Middle frontal gyrus (tissue), 1 donor: Measurements from ENCODE around the gene SH3RF3.

Experiments
- DNase-seq: peaks from one replicate; pipeline ENCODE4 v3.0.0-alpha.2; 2015; ENCODE audit warnings: low spot score; ENCODE audit errors: extremely low spot score

Gene SH3RF3

GRCh38 chr2:109514857-109515256 lies 385.9 kb downstream of the SH3RF3 start:
- no peak for DNase-seq

- no peak for DNase-seq
These were observed 387.6 kb downstream of the SH3RF3 start for GRCh38 chr2:109516445-109517117.

GRCh38 chr2:109517118-109517889 lies 388.3 kb downstream of the SH3RF3 start:
- DNase-seq = no peak

- DNase-seq = no peak
These were observed 390.5 kb downstream of the SH3RF3 start for GRCh38 chr2:109519513-109519912.

GRCh38 chr2:109521233-109522062 lies 392.4 kb downstream of the SH3RF3 start:
- DNase-seq = no peak

- DNase-seq = no peak
These were observed 393.0 kb downstream of the SH3RF3 start for GRCh38 chr2:109522063-109522374.

- no peak for DNase-seq
These were observed 394.1 kb downstream of the SH3RF3 start for GRCh38 chr2:109523121-109523520.

- no peak for DNase-seq
These were observed 394.7 kb downstream of the SH3RF3 start for GRCh38 chr2:109523536-109524361.

GRCh38 chr2:109525836-109526235 lies 396.8 kb downstream of the SH3RF3 start:
- no peak for DNase-seq

- DNase-seq = no peak
These were observed 397.5 kb downstream of the SH3RF3 start for GRCh38 chr2:109526442-109526970.

GRCh38 chr2:109527079-109527478 lies 398.1 kb downstream of the SH3RF3 start:
- DNase-seq = no peak

- DNase-seq = no peak
These were observed 399.1 kb downstream of the SH3RF3 start for GRCh38 chr2:109527846-109528705.

GRCh38 chr2:109528811-109529501 lies 400.0 kb downstream of the SH3RF3 start:
- no peak for DNase-seq

- DNase-seq = no peak
These were observed 400.8 kb downstream of the SH3RF3 start for GRCh38 chr2:109529532-109530449.

GRCh38 chr2:109530712-109531111 lies 401.7 kb downstream of the SH3RF3 start:
- no peak for DNase-seq

GRCh38 chr2:109531221-109531620 lies 402.2 kb downstream of the SH3RF3 start:
- DNase-seq = no peak

GRCh38 chr2:109531896-109532727 lies 403.1 kb downstream of the SH3RF3 start:
- no peak for DNase-seq

GRCh38 chr2:109532728-109533076 lies 403.7 kb downstream of the SH3RF3 start:
- no peak for DNase-seq
